HG03571 (cell line): ENCODE results near the gene SSX7.
"Not testable (repeated sequence)": the region's sequence is repeated elsewhere in the genome, so short reads cannot be mapped to it uniquely, and the experiment has no call there.

Experiments
- ATAC-seq: cut with Tn5 transposase; IDR thresholded peaks from one replicate; pipeline ENCODE4 v1.9.1; 2021; ENCODE audit not compliant: unreplicated experiment

Gene SSX7, protein sequence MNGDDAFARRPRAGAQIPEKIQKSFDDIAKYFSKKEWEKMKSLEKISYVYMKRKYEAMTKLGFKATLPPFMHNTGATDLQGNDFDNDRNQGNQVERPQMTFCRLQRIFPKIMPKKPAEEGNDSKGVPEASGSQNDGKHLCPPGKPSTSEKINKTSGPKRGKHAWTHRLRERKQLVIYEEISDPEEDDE

GRCh38 chrX:52654800-52655199 is at the start of gene SSX7:
TSS of gene SSX7 (minus strand) at chrX:52654900. CDS start at chrX:52653472, 1,428 bp downstream.
- ATAC-seq = not testable (repeated sequence)

DNA sequence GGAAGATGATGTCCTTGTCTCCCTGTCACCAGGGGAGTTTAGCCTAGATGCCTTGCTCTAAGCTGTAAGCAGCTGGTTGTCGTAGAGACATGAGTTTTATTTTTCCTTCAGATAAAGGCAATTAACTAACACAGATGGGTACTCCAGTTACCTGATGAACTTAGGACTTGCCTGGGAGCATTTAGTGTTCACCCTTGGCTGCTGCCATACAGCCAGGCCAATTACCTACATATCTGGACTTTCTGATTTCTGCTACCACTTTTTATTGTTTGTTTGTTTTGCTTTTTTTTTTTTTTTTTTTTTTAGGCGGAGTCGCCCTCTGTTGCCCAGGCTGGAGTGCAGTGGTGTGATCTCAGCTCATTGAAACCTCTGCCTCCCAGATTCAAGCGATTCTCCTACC is 37.3 kb upstream of the SSX7 start:
- not testable (repeated sequence) for ATAC-seq

DNA sequence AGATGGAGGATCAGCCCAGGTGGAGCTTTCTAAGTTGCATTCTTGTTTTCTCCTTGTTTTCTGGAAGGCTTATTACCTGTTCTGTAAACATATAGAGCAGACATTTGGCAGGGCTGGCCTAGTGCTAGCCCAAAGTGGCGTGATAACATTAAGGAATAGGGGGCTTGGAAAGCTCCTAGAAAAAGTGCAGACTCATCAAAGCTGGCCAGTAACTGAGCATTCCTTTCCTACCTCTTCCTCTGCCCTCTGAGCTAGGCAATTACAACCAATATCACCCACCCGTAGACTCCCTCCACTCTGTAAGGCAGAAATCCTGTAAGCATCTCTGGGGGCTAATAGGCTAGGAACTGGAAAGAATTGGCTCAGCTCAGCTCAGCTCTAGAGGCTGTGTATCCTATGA is 7.5 kb upstream of the SSX7 start:
- not testable (repeated sequence) for ATAC-seq

GRCh38 chrX:52655475-52655874 is 775 bp upstream of the SSX7 start:
- not testable (repeated sequence) for ATAC-seq

GRCh38 chrX:52650676-52651075 is 4.0 kb downstream of the SSX7 start:
- not testable (repeated sequence) for ATAC-seq

DNA sequence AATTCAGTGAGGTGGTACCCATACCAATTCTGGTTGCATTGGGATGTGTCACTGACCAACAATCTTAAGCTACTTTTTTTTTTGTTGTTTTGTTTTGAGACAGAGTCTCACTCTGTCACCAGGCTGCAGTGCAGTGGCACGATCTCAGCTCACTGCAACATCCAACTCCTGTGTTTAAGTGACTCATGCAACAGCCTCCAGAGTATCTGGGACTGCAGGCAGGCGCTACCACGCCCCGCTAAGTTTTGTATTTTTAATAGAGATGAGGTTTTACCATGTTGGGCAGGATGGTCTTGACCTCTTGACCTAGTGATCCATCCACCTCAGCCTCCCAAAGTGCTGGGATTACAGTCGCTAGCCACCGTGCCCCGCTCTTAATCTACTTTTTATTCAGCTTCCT is 5.7 kb downstream of the SSX7 start:
- ATAC-seq = not testable (repeated sequence)

GRCh38 chrX:52628483-52628882 is 26.2 kb downstream of the SSX7 start:
- ATAC-seq = not testable (repeated sequence)

- ATAC-seq = not testable (repeated sequence)
Observed at GRCh38 chrX:52620661-52621060, 34.0 kb downstream of the SSX7 start.

DNA sequence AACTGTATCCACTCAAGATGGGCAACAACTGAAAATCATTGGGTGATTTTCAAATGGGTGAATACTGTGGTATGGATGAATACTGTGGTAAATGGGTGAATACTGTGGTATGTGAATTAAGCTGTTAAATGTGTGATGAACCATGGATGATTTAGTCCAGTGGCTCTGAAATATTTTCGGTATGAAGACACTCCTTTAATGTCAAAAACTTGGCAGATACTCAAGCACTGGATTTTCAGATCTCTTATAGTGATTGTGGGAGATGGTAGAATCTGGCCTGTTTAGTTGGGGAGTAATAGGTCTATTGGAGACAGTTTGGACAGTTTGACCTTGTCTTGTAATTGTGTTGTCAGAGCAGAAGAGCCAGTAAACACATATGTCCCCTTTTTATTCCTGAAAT is 45.7 kb downstream of the SSX7 start:
- no peak for ATAC-seq

DNA sequence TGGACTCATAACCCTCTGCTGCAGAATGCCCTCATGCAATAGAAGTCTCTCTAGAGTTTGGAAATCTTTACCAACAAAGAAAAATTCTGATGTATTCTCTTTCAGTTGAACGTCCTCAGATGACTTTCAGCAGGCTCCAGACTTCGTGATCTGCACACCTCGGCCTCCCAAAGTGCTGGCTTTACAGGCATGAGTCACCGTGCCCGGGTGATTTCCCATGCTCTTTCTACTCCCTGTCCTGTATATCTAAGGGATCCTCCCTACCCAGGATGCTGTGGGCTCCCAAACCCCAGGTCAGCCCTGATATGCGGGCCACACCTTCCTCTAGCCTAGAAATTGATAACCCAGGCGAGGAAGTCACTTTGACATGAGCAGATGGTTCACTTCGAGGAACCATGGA is 51.5 kb downstream of the SSX7 start:
- ATAC-seq = not testable (repeated sequence)

DNA sequence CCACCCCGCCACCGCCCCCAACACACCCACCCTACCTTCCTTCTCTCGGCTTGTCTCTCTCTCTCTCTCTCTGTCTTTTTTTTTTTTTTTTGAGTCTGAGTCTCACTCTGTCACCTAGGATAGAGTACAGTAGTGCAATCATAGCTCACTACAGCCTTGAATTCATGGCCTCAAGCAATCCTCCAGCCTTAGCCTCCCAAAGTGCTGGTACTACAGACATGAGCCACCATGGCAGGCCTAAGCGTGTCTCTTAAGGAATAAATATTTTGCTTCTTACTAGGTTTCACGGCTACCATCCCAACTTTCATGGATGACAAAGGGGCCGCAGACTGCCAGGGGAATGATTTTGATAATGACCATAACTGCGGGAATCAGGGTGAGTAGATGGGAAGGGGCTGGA is 55.8 kb downstream of the SSX7 start:
- no peak for ATAC-seq

GRCh38 chrX:52594658-52595057 is 60.0 kb downstream of the SSX7 start:
- no peak for ATAC-seq
